B cell (primary cell): Measurements from ENCODE around the gene WDR27. TPM values are rescaled to one million over a fixed set of nuclear protein-coding genes. Genes with fewer than 3 reads are reported as not detected.

Experiments
- ATAC-seq: fragments of 200-7000 bp; cut with Tn5 transposase; one replicate; pipeline ENCODE4 v1.10.0; 2021; ENCODE audit warnings: low read depth, mild to moderate bottlenecking, moderate number of reproducible peaks, moderate library complexity
- CTCF ChIA-PET: fragments of 350-600 bp; sonication (Branson Sonifier 250); formaldehyde crosslinking; loops from one replicate; lab custom pipeline; 2021; ENCODE audit warnings: antibody characterized with exemption, inconsistent platforms; lab: Charles Lee
- POLR2A ChIA-PET: fragments of 350-600 bp; sonication (Branson Sonifier 250); formaldehyde crosslinking; loops from one replicate; lab custom pipeline; 2021; ENCODE audit warnings: antibody characterized with exemption; lab: Charles Lee
- DNase-seq: peaks from one replicate; pipeline ENCODE4 v3.0.0; 2013
- H2AFZ ChIP-seq: 2 replicates; pipeline ENCODE4 v1.6.1; 2012; ENCODE audit warnings: mild to moderate bottlenecking, low read depth, low read length; ENCODE audit not compliant: insufficient read depth, poor library complexity, severe bottlenecking
- H3K27ac ChIP-seq, 2 donors: 1 replicate in 1 of 2; 2 replicates in 1 of 2; pipeline ENCODE4 v1.5.1; 2012 to 2013; ENCODE audit warnings: low read length in 2 of 2, mild to moderate bottlenecking in 2 of 2, moderate library complexity in 1 of 2
- H3K27me3 ChIP-seq, 4 experiments: fragments of 200-600 bp in 1 of 4; sonication (generic) in 1 of 4; replicated peaks in 1 of 4; 1 replicate in 2 of 4; 2 replicates in 2 of 4; pipeline versions ENCODE4 v1.6.1 to v1.7.0; 2013 to 2016; ENCODE audit warnings: low read length in 3 of 4, mild to moderate bottlenecking in 2 of 4, mixed read lengths in 1 of 4, moderate library complexity in 1 of 4; ENCODE audit not compliant: insufficient read depth in 4 of 4, control insufficient read depth in 3 of 4; ENCODE audit errors: control extremely low read depth in 1 of 4
- H3K36me3 ChIP-seq, 2 experiments: replicated peaks in 1 of 2; 1 replicate in 1 of 2; 2 replicates in 1 of 2; pipeline versions ENCODE4 v1.6.1 to v1.7.1; 2013; ENCODE audit warnings: low read length in 1 of 2; ENCODE audit not compliant: insufficient read depth in 2 of 2, control insufficient read depth in 1 of 2; ENCODE audit errors: control extremely low read depth in 1 of 2, extremely low read depth in 1 of 2
- H3K4me1 ChIP-seq, 2 donors: fragments of 200-600 bp in 1 of 2; sonication (generic) in 1 of 2; 1 replicate in 1 of 2; 2 replicates in 1 of 2; pipeline versions ENCODE4 v1.5.1 to v1.6.1; 2013 to 2017; ENCODE audit warnings: low read length in 2 of 2; ENCODE audit not compliant: control insufficient read depth in 2 of 2, insufficient read depth in 2 of 2
- H3K4me2 ChIP-seq: replicated peaks from 2 replicates; pipeline ENCODE3; 2012; ENCODE audit warnings: mild to moderate bottlenecking, low read depth, low read length; ENCODE audit not compliant: poor library complexity, severe bottlenecking
- H3K4me3 ChIP-seq, 5 experiments: fragments of 200-600 bp in 1 of 5; sonication (generic) in 1 of 5; 1 replicate in 3 of 5; 2 replicates in 2 of 5; pipeline versions ENCODE4 v1.5.1 to v1.7.0; 2011 to 2016; ENCODE audit warnings: low read length in 4 of 5, mild to moderate bottlenecking in 4 of 5, low read depth in 2 of 5, control low read depth in 1 of 5, moderate library complexity in 1 of 5; ENCODE audit not compliant: insufficient read depth in 1 of 5; ENCODE audit errors: control extremely low read depth in 1 of 5, extremely low read depth in 1 of 5
- H3K79me2 ChIP-seq: fragments of 200-600 bp; sonication (generic); one replicate; pipeline ENCODE4 v1.6.0; 2016; ENCODE audit warnings: low read length; ENCODE audit not compliant: control insufficient read depth, insufficient read depth
- H3K9ac ChIP-seq: fragments of 200-600 bp; sonication (generic); 2 replicates; pipeline ENCODE4 v1.6.1; 2017; ENCODE audit warnings: mild to moderate bottlenecking, low read length, moderate library complexity
- H3K9me3 ChIP-seq, 3 donors: one replicate each; pipeline versions ENCODE4 v1.6.1 to v1.7.1; 2013; ENCODE audit warnings: low read length in 2 of 3; ENCODE audit not compliant: control insufficient read depth in 2 of 3, insufficient read depth in 1 of 3; ENCODE audit errors: control extremely low read depth in 1 of 3
- H4K20me1 ChIP-seq: 2 replicates; pipeline ENCODE4 v1.6.0; 2012; ENCODE audit warnings: mild to moderate bottlenecking, low read length; ENCODE audit not compliant: insufficient read depth, control insufficient read depth, poor library complexity, severe bottlenecking
- H3K27ac Mint-ChIP-seq: one replicate; pipeline ENCODE4 v1.8.0; 2021; ENCODE audit warnings: mixed read lengths
- H3K27me3 Mint-ChIP-seq: one replicate; pipeline ENCODE4 v1.8.0; 2021; ENCODE audit warnings: mixed read lengths
- H3K4me1 Mint-ChIP-seq: one replicate; pipeline ENCODE4 v1.8.0; 2021; ENCODE audit warnings: mixed read lengths
- H3K4me3 Mint-ChIP-seq: one replicate; pipeline ENCODE4 v1.8.0; 2021; ENCODE audit warnings: mixed read lengths
- H3K9me3 Mint-ChIP-seq: one replicate; pipeline ENCODE4 v1.8.0; 2022; ENCODE audit warnings: mixed read lengths; ENCODE audit not compliant: insufficient read depth
- CTCF ChIP-seq: fragments of 200-600 bp; IDR thresholded peaks from one replicate; pipeline ENCODE4 v1.8.0; 2022; ENCODE audit warnings: antibody characterized with exemption, mild to moderate bottlenecking
- EZH2 ChIP-seq: IDR thresholded peaks from 2 replicates; pipeline ENCODE4 v1.6.1; 2012; ENCODE audit warnings: borderline replicate concordance, low read depth, mild to moderate bottlenecking, moderate library complexity, low read length; ENCODE audit not compliant: insufficient read depth, poor library complexity, severe bottlenecking
- WGBS: methylation state at CpG from one replicate; pipeline ENCODE4 v1.1.5; 2013; ENCODE audit warnings: missing lambda C conversion rate; ENCODE audit not compliant: insufficient coverage; 5-methylcytosine and 5-hydroxymethylcytosine counted together
- intact Hi-C: fragments of 100-400 bp; cut with micrococcal nuclease; formaldehyde crosslinking; loops from one replicate; pipeline ENCODE4 v1.10.0; 2022
- polyA plus RNA-seq: library from polyadenylated mRNA; depleted of rRNA; stranded (reverse); fragments of >200 nt; gene quantifications from 2 replicates; pipeline ENCODE4 v1.2.3, GENCODE V29; 2012
- total RNA-seq, 2 donors: library from RNA; stranded (reverse); fragments of 120-200 nt in 1 of 2; gene quantifications; 1 replicate in 1 of 2; 2 replicates in 1 of 2; pipeline versions ENCODE4 v1.2.3 to v1.2.4, GENCODE V29; 2013 to 2022

WDR27 gene
- total and polyA plus RNA-seq, 2 donors (not counting 1 experiment from before 2014, with no cell fraction given): 64.3 to 86.3 TPM

DNA sequence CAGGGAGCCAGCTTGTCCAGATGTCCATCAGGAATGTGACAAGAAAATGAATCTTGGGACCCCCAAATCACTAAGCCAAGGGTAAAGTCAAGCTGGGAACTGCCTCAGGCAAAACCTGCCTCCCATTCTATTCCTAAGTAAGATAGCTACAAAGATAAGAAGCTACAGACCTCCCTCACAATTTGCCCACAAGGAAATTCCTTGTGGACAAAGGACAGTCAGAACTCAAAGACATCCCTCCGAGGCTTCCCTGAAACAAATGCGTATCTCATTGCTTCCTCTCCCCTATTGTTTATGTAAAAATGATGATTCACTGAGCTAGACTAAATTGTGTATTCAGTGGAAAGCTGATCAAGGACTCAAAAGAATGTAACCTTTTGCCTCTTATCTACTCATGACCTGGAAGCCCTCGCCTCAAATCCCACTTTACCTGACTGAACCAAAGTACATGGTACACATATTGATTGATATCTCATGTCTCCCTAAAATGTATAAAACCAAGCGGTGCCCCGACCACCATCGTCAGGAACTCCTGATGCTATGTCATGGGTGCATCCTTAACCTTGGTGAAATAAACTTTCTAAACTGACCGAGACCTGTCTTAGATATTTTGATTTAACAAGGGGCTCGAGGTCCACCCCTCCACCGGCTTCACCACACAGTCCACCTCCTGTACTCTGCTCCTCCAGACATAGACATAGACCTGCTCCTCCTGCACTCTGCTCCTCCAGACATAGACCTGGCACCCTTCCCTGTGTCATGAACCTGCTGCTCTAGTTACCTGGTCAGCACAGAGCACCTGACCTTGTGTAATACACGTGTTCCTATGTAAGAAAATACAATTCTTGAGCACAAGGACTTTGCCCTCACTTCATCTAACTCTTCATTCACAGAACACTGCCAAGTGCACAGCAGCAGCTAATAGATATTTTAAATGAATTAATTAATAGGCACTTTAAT, 81.4 kb downstream of the WDR27 start:
- Mint-ChIP-seq H3K4me3 (no peak overlapping the region), H3K27ac (no peak overlapping the region), H3K4me1 (peaks cover 20% of the 10 kb centered on the region), H3K27me3 (no peaks in the 10 kb centered on the region), H3K9me3 (peaks cover 6% of the 10 kb centered on the region)
- H3K27ac ChIP-seq: no peak overlapping the region
- no peak for DNase-seq
- H3K27me3 ChIP-seq: no peaks in the 10 kb centered on the region
- no peaks in the 10 kb centered on the region for H3K36me3 ChIP-seq
- no peak overlapping the region for H2AFZ ChIP-seq
- H3K79me2 ChIP-seq: no peaks in the 10 kb centered on the region
- H3K9ac ChIP-seq: no peak overlapping the region
- H4K20me1 ChIP-seq: no peaks in the 10 kb centered on the region
- ChIA-PET CTCF (no interaction called here), POLR2A (no interaction called here)
- H3K4me3 ChIP-seq: no peak overlapping the region
- WGBS: 96% methylated on average over 7 of the region's 10 CpGs
- no peak for ATAC-seq
- H3K4me2 ChIP-seq: no peak overlapping the region
- intact Hi-C loops: no loop called here
- peaks cover 0 to 18% (median 0%) of the 10 kb centered on the region in 3 donors for H3K9me3 ChIP-seq
- H3K4me1 ChIP-seq: peaks cover 12 to 20% of the 10 kb centered on the region in 2 donors
- TF ChIP-seq CTCF (no peak), EZH2 (no peak)

- H4K20me1 ChIP-seq: no peaks in the 10 kb centered on the region
- no peak overlapping the region for H3K4me2 ChIP-seq
- Mint-ChIP-seq H3K27me3 (no peaks in the 10 kb centered on the region), H3K4me1 (peaks cover 20% of the 10 kb centered on the region), H3K4me3 (no peak overlapping the region), H3K9me3 (peaks cover 6% of the 10 kb centered on the region), H3K27ac (no peak overlapping the region)
- H2AFZ ChIP-seq: no peak overlapping the region
- H3K27me3 ChIP-seq: no peaks in the 10 kb centered on the region
- no CpG with 5 or more reads among the region's 1 CpG for WGBS
- CTCF ChIA-PET: no interaction called here
- POLR2A ChIA-PET: no interaction called here
- H3K9ac ChIP-seq: no peak overlapping the region
- intact Hi-C loops: no loop called here
- ATAC-seq (no peak), DNase-seq (no peak)
- no peak overlapping the region for H3K27ac ChIP-seq
- H3K4me3 ChIP-seq: no peak overlapping the region
- peaks cover 0 to 18% (median 0%) of the 10 kb centered on the region in 3 donors for H3K9me3 ChIP-seq
- no peaks in the 10 kb centered on the region for H3K79me2 ChIP-seq
- H3K36me3 ChIP-seq: no peaks in the 10 kb centered on the region
- TF ChIP-seq EZH2 (no peak), CTCF (no peak)
- H3K4me1 ChIP-seq: peaks cover 12 to 20% of the 10 kb centered on the region in 2 donors
Measured at GRCh38 chr6:169619650-169620049, 82.2 kb downstream of the WDR27 start.
